RWPE2 (cell line): Measurements from ENCODE around the gene NUAK1.
A peak's percentile ranks its signal among the peaks of the same experiment; 100 is the strongest.

Source experiments
- ATAC-seq: fragments of 200-7000 bp; cut with Tn5 transposase; 3 replicates; pipeline ENCODE4 v1.9.1; 2021; ENCODE audit warnings: low read depth
- DNase-seq: peaks from one replicate; pipeline ENCODE4 v3.0.0-alpha.2; 2020; ENCODE audit warnings: low spot score
- H3K27ac ChIP-seq: fragments of 450-650 bp; 2 replicates; pipeline ENCODE4 v1.5.1; 2017; ENCODE audit warnings: mild to moderate bottlenecking; ENCODE audit not compliant: poor library complexity, severe bottlenecking
- H3K27me3 ChIP-seq: fragments of 250-450 bp; sonication (Bioruptor Pico); 2 replicates; pipeline ENCODE4 v1.5.1; 2021; ENCODE audit warnings: mild to moderate bottlenecking, moderate library complexity; ENCODE audit not compliant: insufficient read depth, poor library complexity, severe bottlenecking
- H3K36me3 ChIP-seq: fragments of 250-450 bp; sonication (Bioruptor Pico); 2 replicates; pipeline ENCODE4 v1.5.1; 2020; ENCODE audit warnings: low read depth, mild to moderate bottlenecking, moderate library complexity
- H3K4me1 ChIP-seq: fragments of 250-450 bp; sonication (Bioruptor Pico); 2 replicates; pipeline ENCODE4 v1.5.1; 2021; ENCODE audit warnings: mild to moderate bottlenecking, moderate library complexity; ENCODE audit not compliant: insufficient read depth, poor library complexity, severe bottlenecking
- H3K4me3 ChIP-seq: fragments of 250-450 bp; sonication (Bioruptor Pico); 2 replicates; pipeline ENCODE4 v1.5.1; 2021; ENCODE audit warnings: mild to moderate bottlenecking, moderate library complexity; ENCODE audit not compliant: severe bottlenecking
- H3K9me3 ChIP-seq: fragments of 250-450 bp; sonication (Bioruptor Pico); 2 replicates; pipeline ENCODE4 v1.5.1; 2021; ENCODE audit warnings: mild to moderate bottlenecking, moderate library complexity; ENCODE audit not compliant: severe bottlenecking
- TF ChIP-seq, protein P1 (sequence below): fragments of 450-650 bp; IDR thresholded peaks from one replicate; pipeline ENCODE4 v1.5.1; 2017; ENCODE audit warnings: mild to moderate bottlenecking, moderate library complexity; ENCODE audit not compliant: poor library complexity, severe bottlenecking

The NUAK1 gene

GRCh38 chr12:106137530-106138356 is 1.0 kb downstream of the NUAK1 start:
- ATAC-seq: peak; percentile 1; the same call in 2 of the 3 replicates
- Histone ChIP-seq H3K4me1 (peaks cover 40% of the 10 kb centered on the region), H3K4me3 (peak overlapping the region; percentile 95), H3K27me3 (no peaks in the 10 kb centered on the region), H3K27ac (peak overlapping the region; percentile 79), H3K36me3 (no peaks in the 10 kb centered on the region; the same call in 1 of the 2 replicates), H3K9me3 (no peaks in the 10 kb centered on the region)
- no peak for DNase-seq
- TF ChIP-seq, protein P1, sequence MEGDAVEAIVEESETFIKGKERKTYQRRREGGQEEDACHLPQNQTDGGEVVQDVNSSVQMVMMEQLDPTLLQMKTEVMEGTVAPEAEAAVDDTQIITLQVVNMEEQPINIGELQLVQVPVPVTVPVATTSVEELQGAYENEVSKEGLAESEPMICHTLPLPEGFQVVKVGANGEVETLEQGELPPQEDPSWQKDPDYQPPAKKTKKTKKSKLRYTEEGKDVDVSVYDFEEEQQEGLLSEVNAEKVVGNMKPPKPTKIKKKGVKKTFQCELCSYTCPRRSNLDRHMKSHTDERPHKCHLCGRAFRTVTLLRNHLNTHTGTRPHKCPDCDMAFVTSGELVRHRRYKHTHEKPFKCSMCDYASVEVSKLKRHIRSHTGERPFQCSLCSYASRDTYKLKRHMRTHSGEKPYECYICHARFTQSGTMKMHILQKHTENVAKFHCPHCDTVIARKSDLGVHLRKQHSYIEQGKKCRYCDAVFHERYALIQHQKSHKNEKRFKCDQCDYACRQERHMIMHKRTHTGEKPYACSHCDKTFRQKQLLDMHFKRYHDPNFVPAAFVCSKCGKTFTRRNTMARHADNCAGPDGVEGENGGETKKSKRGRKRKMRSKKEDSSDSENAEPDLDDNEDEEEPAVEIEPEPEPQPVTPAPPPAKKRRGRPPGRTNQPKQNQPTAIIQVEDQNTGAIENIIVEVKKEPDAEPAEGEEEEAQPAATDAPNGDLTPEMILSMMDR: no peak

DNA sequence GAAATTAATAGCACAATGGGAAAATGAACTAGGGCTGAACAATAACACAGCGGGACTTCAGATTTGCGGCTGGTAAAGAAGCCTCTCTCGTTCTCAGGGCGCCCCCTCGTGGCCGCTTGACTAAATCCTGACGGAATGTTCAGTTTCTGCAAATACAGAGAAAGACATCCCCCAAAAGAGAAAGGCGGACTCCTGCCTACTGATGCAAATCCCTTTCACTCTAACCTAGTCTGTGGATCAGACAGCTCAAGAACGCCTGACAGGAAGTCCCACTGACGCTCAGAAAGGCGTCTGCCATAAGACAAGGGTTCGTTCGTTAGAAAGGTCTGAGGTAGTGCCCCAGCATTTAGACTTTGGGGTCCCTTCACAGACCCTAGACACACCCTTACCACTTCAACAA is 2.5 kb downstream of the NUAK1 start:
- H3K9me3 ChIP-seq: no peaks in the 10 kb centered on the region
- H3K4me3 ChIP-seq: peak overlapping the region; percentile 8
- TF ChIP-seq, protein P1: peak; percentile 93
- peak overlapping the region; percentile 79 for H3K27ac ChIP-seq
- peak; percentile 26 for ATAC-seq
- peak; percentile 77 for DNase-seq
- no peaks in the 10 kb centered on the region for H3K27me3 ChIP-seq
- H3K36me3 ChIP-seq: no peaks in the 10 kb centered on the region; the same call in 1 of the 2 replicates
- peaks cover 42% of the 10 kb centered on the region for H3K4me1 ChIP-seq

DNA sequence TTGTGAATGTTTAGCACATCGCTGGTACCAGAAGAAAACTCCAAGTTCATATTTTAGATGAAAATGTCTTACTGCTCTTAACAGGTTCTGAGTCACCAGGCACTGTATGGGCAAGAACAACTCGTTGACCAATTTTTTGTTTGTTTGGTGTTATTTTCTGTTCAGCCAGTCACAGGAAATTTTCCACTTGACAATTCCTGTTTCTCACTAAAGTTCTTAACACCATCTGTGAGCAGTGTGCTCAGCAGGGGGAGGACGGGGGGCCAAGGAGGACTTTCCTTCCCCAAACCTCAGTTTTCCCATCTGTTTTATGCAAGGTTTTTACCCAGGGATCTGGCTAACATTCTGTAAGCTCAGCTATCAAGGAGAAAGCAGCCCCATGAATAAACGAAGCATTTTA is 3.0 kb downstream of the NUAK1 start:
- DNase-seq: no peak
- H3K4me3 ChIP-seq: no peak overlapping the region
- peaks cover 42% of the 10 kb centered on the region for H3K4me1 ChIP-seq
- H3K27ac ChIP-seq: peak overlapping the region; percentile 79
- H3K9me3 ChIP-seq: no peaks in the 10 kb centered on the region
- ATAC-seq: no peak
- TF ChIP-seq, protein P1: no peak
- H3K27me3 ChIP-seq: no peaks in the 10 kb centered on the region
- H3K36me3 ChIP-seq: no peaks in the 10 kb centered on the region; the same call in 1 of the 2 replicates

DNA sequence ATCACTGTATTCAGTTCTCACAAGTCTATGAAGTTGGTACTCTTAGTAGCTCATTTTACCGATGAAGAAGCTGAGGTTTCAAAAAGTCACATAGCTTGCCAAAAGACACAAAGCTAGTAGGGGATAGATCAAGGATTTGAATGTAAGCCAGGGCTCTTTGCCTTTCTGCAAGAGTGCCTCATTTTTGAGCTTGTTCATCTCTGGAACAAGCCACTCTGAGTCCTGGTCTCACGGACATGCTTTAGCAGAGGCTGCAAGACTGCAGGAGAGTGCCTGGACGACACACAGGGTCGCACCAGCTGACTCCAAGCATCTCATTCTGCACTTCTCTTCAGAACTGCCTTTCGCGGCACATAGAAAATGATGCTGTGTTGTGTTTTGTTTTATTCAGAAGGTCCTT is 3.7 kb downstream of the NUAK1 start:
- Histone ChIP-seq H3K9me3 (no peaks in the 10 kb centered on the region), H3K4me1 (peaks cover 42% of the 10 kb centered on the region), H3K27me3 (no peaks in the 10 kb centered on the region), H3K36me3 (no peaks in the 10 kb centered on the region), H3K4me3 (no peak overlapping the region), H3K27ac (peak overlapping the region; percentile 79)
- DNase-seq: no peak
- no peak for ATAC-seq
- TF ChIP-seq, protein P1: no peak
